ENCODE data around the gene SYTL3. TPM values are rescaled to one million over a fixed set of nuclear protein-coding genes. Genes with fewer than 3 reads are reported as not detected.

The SYTL3 gene
- total and polyA plus RNA-seq, 10 of the 15 experiments (the other 5 are each of a cell fraction or from before 2014, with no cell fraction given), result 3.3 to 12.1 (median 6.9) TPM

DNA sequence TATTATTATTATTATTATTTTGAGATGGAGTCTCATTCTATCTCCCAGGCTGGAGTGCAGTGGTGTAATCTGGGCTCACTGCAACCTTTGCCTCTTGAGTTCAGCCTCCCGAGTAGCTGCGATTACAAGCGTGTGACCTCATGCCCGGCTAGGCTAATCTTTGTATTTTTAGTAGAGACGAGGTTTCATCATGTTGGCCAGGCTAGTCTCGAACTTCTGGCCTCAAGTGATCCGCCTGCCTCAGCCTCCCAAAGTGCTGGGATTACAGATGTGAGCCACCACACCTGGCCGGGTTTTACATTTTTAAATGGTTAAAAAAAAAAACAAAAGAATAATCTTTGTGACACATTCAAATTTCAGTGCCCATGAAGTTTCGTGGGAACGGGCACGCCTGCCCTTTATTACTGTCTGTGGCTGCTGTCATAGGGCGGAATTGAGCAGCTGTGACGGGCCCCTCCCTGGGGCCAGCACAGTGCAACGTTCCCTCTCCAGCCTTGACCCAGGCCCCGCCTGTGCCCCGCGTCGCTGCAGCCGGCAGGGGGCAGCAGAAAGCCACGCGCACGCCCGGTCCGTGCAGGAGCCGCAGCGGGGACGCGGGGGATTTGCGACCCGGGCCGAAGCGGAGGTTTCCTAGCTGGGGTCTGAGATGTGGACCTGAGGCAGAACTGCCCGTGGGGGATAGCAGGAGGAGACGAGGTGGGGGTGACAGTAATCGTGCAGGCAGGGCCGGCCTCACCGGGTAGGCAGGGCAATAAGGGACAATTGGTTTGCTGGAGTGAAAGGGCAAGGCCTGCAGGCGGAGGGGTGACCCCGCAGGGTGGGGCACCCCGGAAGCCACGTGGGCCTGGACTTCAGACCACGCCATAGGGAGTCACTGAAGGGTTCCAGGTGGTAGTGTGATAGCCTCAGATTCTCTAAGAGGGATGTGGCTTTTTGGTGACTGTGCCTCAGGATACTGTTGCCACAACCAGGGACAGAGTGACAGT is 54.3 kb downstream of the SYTL3 start:
- H3K27ac ChIP-seq (ENCODE audit: control insufficient read depth, insufficient read depth), result no peak overlapping the region
- TF ChIP-seq CHD2 (IDR thresholded peaks at IDR 0.05; ENCODE audit: borderline replicate concordance, low read depth, low read length), result no peak
- no peak for TF ChIP-seq NRF1 (conservative IDR thresholded peaks at IDR 0.05; ENCODE audit: low read depth, low read length)
- TF ChIP-seq, protein P1, sequence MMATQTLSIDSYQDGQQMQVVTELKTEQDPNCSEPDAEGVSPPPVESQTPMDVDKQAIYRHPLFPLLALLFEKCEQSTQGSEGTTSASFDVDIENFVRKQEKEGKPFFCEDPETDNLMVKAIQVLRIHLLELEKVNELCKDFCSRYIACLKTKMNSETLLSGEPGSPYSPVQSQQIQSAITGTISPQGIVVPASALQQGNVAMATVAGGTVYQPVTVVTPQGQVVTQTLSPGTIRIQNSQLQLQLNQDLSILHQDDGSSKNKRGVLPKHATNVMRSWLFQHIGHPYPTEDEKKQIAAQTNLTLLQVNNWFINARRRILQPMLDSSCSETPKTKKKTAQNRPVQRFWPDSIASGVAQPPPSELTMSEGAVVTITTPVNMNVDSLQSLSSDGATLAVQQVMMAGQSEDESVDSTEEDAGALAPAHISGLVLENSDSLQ (IDR thresholded peaks at IDR 0.05), result peak; percentile 11; the same call in 1 of the 2 replicates
- TF ChIP-seq NR2C2 (IDR thresholded peaks at IDR 0.05; ENCODE audit: borderline replicate concordance, control insufficient read depth, insufficient read length, low read depth), result no peak
- peak; percentile 82 for TF ChIP-seq HDGF (IDR thresholded peaks at IDR 0.05)
- TF ChIP-seq, protein P2, sequence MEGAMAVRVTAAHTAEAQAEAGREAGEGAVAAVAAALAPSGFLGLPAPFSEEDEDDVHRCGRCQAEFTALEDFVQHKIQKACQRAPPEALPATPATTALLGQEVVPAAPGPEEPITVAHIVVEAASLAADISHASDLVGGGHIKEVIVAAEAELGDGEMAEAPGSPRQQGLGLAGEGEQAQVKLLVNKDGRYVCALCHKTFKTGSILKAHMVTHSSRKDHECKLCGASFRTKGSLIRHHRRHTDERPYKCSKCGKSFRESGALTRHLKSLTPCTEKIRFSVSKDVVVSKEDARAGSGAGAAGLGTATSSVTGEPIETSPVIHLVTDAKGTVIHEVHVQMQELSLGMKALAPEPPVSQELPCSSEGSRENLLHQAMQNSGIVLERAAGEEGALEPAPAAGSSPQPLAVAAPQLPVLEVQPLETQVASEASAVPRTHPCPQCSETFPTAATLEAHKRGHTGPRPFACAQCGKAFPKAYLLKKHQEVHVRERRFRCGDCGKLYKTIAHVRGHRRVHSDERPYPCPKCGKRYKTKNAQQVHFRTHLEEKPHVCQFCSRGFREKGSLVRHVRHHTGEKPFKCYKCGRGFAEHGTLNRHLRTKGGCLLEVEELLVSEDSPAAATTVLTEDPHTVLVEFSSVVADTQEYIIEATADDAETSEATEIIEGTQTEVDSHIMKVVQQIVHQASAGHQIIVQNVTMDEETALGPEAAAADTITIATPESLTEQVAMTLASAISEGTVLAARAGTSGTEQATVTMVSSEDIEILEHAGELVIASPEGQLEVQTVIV (IDR thresholded peaks at IDR 0.05; ENCODE audit: borderline replicate concordance, partially characterized antibody), result no peak
- TF ChIP-seq SIN3A (IDR thresholded peaks at IDR 0.05; ENCODE audit: low read depth, low read length), result 0 out of 2 replicates have a peak, but pooled peaks have one; percentile 35
- peak; percentile 36; the same call in 1 of the 2 replicates for TF ChIP-seq EED (IDR thresholded peaks at IDR 0.05; ENCODE audit: low read depth)
- TF ChIP-seq POLR2AphosphoS2 (IDR thresholded peaks at IDR 0.05; ENCODE audit: low read depth, low read length), result no peak
- TF ChIP-seq, protein P3, sequence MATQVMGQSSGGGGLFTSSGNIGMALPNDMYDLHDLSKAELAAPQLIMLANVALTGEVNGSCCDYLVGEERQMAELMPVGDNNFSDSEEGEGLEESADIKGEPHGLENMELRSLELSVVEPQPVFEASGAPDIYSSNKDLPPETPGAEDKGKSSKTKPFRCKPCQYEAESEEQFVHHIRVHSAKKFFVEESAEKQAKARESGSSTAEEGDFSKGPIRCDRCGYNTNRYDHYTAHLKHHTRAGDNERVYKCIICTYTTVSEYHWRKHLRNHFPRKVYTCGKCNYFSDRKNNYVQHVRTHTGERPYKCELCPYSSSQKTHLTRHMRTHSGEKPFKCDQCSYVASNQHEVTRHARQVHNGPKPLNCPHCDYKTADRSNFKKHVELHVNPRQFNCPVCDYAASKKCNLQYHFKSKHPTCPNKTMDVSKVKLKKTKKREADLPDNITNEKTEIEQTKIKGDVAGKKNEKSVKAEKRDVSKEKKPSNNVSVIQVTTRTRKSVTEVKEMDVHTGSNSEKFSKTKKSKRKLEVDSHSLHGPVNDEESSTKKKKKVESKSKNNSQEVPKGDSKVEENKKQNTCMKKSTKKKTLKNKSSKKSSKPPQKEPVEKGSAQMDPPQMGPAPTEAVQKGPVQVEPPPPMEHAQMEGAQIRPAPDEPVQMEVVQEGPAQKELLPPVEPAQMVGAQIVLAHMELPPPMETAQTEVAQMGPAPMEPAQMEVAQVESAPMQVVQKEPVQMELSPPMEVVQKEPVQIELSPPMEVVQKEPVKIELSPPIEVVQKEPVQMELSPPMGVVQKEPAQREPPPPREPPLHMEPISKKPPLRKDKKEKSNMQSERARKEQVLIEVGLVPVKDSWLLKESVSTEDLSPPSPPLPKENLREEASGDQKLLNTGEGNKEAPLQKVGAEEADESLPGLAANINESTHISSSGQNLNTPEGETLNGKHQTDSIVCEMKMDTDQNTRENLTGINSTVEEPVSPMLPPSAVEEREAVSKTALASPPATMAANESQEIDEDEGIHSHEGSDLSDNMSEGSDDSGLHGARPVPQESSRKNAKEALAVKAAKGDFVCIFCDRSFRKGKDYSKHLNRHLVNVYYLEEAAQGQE (IDR thresholded peaks at IDR 0.05; ENCODE audit: low read depth, low read length), result no peak
- TF ChIP-seq MYC (IDR thresholded peaks at IDR 0.05; ENCODE audit: insufficient read depth, insufficient read length, insufficient replicate concordance, low read length, severe bottlenecking), result no peak
- TF ChIP-seq SMAD5 (IDR thresholded peaks at IDR 0.05; ENCODE audit: low read depth), result no peak
- TF ChIP-seq RCOR1 (conservative IDR thresholded peaks at IDR 0.05; ENCODE audit: low read depth, low read length), result no peak

More for the DNA sequence above, 54.3 kb downstream of the SYTL3 start:
- Histone ChIP-seq H3K9me3 (replicated peaks; ENCODE audit: control insufficient read depth, insufficient read depth, low read length) (no peaks in the 10 kb centered on the region), H3K4me1 (ENCODE audit: control insufficient read depth, insufficient read depth, low read length) (peaks cover 9% of the 10 kb centered on the region), H2AFZ (ENCODE audit: control insufficient read depth, low read depth, low read length) (peak overlapping the region; percentile 63), H3K27me3 (replicated peaks in 1 of 2; ENCODE audit: control insufficient read depth in 2 of 2, insufficient read depth in 2 of 2, low read length in 1 of 2) (no peaks in the 10 kb centered on the region), H3K9ac (ENCODE audit: control insufficient read depth, insufficient read depth, low read length) (no peak overlapping the region), H3K4me3 (peak overlapping the region; percentile 45; the same call in 1 of the 2 replicates), H4K20me1 (ENCODE audit: control insufficient read depth, insufficient read depth) (no peaks in the 10 kb centered on the region), H3K79me2 (ENCODE audit: control insufficient read depth, insufficient read depth, low read length) (no peaks in the 10 kb centered on the region), H3K4me2 (ENCODE audit: control insufficient read depth, insufficient read depth) (peak overlapping the region; percentile 58), H3K36me3 (ENCODE audit: control insufficient read depth in 2 of 2, insufficient read depth in 2 of 2, low read length in 1 of 2) (no peaks in the 10 kb centered on the region)
- ChIA-PET CTCF (interaction anchor here (0.5 to 4.9 kb wide), 31 partner anchors 12 to 482 kb away, joined by 3 to 83 read pairs (median 3); partner anchors contain the start of gene RSPH3), SMC1A (ENCODE audit: uncharacterized antibody, unreplicated experiment) (interaction anchor here (0.6 to 5.3 kb wide), 18 partner anchors 12 to 490 kb away, joined by 3 to 63 read pairs (median 4); partner anchors contain the start of gene SYTL3), RAD21 (ENCODE audit: unreplicated experiment) (interaction anchor here (0.7 to 2.7 kb wide), 14 partner anchors 11 to 483 kb away, joined by 3 to 29 read pairs (median 4); partner anchors contain the start of gene EZR), POLR2A (interaction anchor here (0.6 to 1.2 kb wide), 2 partner anchors 44 to 268 kb away, joined by 3 to 5 read pairs; no protein-coding TSS in a partner anchor)
- DNase-seq (ENCODE audit: low read depth, low spot score) (no peak), FAIRE-seq (peak; percentile 7), ATAC-seq (peak; percentile 99)
- BruUV-seq (replicated peaks), result no TSS peak
- intact Hi-C loops (cut with micrococcal nuclease; ENCODE audit: unreplicated experiment) (loop anchor here (1.0 to 5.0 kb wide), 5 partner anchors 89 to 428 kb away; partner anchors contain the start of gene EZR), in situ Hi-C loops (cut with MboI) (loop anchor here (10.0 kb wide), 1 partner anchor 431 kb away; no protein-coding TSS in a partner anchor)
- WGBS (ENCODE audit: insufficient coverage, insufficient replicate concordance, low lambda C conversion rate, missing lambda C conversion rate), result 3% methylated on average over 37 of the region's 42 CpGs

All from GM12878 (cell line).